HG03175 (cell line): Measurements from ENCODE around the gene UBL4A.

Experiments
- ATAC-seq: cut with Tn5 transposase; IDR thresholded peaks from one replicate; pipeline ENCODE4 v1.9.1; 2021; ENCODE audit warnings: mild to moderate bottlenecking, moderate library complexity; ENCODE audit not compliant: unreplicated experiment

Gene UBL4A

DNA sequence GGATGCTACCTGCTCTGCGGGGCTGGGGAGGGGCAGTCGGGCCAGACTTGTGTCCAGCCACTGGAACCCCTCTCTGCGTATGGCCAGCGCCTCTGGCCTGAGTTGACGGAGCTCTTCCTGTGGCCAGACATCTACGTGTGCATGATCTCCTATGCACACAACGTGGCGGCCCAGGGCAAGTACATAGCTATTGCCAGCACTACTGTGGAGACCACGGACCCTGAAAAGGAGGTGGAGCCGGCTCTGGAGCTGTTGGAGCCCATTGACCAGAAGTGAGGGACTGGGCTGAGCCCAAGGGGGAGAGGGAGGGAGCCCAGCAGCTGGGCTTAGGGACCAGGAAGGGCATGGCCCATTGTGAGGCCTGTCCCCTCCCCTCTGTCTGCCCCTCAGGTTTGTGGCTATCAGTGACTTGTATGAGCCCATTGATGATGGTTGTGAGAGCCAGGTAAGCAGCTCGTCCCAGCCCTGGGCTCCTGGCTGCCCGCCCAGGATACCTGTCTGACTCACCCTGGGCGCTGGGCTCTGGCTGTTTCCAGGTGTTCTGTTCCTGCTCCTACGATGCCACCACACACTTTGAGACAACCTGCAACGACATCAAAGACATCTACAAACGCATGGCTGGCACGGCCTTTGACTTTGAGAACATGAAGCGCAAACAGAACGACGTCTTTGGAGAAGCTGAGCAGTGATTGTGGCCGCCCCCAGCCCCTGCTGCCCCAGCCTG, 44.3 kb downstream of the UBL4A start:
- ATAC-seq, result no peak

GRCh38 chrX:154441564-154441963, 44.9 kb downstream of the UBL4A start:
- ATAC-seq, result no peak

GRCh38 chrX:154440623-154441357, 45.6 kb downstream of the UBL4A start:
- ATAC-seq, result no peak

DNA sequence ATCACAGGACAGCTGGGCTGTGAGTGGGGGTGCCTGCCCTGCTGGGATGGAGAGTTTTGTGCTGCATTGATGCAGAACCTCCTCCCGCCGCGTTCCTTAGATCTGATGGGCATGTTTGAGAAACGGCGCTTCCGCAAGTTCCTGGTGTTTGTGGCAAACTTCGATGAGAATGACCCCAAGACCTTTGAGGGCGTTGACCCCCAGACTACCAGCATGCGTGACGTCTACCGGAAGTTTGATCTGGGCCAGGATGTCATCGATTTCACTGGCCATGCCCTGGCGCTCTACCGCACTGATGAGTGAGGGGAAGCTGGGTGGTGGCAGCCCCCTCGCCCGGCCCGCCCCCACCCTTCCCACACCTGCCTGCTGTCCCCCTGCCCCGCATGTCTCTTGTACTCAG, 46.6 kb downstream of the UBL4A start:
- no peak for ATAC-seq

DNA sequence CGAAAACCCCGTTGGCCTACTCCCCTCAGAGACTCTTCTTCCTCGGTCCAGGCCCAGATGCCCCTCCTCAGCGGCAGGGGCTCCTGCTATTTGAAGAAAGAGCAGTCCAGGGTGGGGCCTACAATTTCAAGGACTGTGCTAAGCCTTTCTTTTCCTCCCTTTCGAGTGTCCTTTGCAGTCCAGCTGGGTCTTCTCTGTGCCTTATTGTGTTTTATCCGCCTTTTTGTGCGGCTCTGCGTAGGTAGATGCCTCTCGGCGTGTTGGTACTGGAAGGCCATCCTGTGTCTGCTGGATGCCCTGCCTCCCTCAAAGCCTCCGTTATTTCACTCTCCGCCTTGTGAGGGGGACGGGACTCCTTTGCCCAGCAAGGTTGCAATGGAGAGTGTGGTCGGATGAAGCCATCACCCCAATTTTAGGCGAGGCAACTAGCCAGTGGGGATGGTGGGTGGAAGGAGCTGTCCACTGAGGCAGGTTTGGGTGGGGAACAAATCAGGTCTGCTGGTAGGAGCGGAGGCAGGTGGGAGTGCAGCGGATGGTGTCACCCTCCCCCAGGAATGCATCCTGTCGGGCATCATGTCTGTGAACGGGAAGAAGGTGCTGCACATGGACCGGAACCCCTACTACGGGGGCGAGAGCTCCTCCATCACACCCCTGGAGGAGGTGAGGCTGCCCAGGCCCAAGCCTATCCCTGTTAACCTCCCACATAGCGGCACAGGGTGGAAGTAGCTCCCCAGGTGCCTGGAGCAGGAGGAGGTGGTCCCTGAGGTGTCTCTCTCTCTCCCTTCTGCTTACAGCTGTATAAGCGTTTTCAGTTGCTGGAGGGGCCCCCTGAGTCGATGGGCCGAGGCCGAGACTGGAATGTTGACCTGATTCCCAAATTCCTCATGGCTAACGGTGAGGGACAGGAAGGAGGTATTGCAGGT, 48.2 kb downstream of the UBL4A start:
- no peak for ATAC-seq

DNA sequence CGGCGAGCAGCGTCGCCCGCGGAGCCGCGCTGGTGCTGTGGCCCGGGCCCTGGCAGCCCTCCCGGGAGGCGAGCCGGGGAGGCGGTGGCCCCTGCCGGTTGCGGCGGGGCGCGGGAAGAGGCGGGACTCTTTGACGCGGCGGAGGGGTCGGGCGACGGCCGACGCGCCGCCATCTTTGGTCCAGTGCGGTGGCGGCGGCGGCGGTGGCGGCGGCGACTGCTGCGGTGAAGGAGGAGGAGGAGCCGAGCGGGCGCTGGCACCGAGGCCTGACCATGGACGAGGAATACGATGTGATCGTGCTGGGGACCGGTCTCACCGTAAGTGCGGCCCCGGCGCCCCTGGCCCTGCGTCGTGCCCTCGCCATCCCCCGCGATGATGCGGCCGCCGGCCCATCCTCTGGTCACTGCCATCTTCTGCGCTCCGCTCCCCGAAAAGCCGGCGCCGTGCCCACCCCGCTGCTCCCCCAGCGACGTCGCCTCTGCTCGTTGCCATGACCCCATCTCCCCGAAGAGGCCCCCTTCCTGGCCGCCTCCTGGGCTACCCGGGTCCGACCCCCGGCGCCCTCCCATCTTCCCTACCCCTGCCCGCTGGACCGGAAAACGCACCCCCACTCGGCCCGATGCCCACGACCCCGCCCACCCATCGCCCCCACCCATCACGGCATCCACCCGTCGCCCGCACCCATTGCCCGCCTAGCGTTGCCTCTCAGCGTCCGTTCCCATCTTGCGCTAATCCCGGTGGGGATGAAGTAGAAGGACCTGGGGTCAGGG, 49.2 kb downstream of the UBL4A start, which contains the start of gene GDI1:
GDI1 (plus strand) TSS at position 172 of the 770 bp plus-strand sequence; CDS start at position 273, 101 bp downstream.
- ATAC-seq, result peak; percentile 44

- peak; percentile 44 for ATAC-seq
These were observed 49.9 kb downstream of the UBL4A start for GRCh38 chrX:154436374-154436982.

DNA sequence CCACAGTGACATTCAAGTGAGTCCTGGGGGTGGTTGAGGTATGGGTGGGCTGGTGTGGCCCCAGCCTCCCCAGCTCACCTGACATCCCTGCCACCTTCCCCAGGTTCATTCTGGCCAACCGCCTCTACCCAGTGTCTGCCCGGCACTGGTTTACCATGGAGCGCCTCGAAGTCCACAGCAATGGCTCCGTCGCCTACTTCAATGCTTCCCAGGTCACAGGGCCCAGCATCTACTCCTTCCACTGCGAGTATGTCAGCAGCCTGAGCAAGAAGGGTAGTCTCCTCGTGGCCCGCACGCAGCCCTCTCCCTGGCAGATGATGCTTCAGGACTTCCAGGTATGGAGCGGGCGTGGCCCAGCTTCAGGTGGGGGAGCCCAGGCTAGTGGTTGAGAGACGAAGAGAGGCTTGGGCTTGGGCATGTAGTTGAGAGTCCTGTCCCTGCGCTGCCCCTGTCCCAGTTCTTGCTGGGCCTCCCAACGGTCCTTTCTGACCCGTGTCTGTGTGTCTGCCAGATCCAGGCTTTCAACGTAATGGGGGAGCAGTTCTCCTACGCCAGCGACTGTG, 51.2 kb downstream of the UBL4A start:
- ATAC-seq, result no peak

DNA sequence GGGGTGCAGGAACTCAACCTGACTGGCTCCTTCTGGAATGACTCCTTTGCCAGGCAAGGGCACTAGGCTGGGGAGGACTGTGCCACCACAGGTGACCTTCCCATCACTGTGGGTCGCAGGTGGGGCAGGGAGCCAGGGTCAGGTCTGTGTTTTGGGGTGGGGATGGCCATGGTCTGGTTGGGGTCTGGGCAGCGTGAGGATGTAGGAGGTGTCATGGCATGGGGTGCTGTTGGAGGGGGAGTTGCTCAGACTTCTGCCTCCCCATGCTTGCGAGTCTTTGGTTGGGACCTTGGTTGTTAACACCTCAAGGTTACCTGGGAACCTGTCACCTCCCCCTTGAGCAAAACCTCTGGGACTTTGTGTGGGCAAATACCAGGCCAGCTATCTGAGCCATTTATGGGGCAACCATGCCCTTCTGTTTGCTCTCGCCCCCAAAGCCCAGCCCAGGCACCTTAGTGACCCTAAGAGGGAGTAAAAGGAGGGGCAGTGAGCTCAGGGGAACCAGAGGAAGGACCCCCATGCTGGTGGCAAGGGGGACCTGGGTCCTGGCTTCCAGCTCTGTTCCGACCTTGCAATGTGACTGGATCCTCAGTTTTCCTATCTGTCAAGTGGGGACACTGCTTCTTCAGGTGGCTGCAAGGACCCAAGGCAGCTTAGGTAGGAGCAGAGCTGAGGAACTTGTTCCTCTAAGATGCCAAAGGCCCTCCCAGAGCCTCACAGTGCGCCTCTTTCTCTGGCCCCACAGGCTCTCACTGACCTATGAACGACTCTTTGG, 51.8 kb downstream of the UBL4A start:
- ATAC-seq, result no peak
